MM.1S (cell line): Measurements from ENCODE around the gene GFOD2.

Experiments used
- EZH2phosphoT487 ChIP-seq: fragments of 300-600 bp; sonication (generic); IDR thresholded peaks from 2 replicates; pipeline ENCODE4 v1.6.1; 2018; ENCODE audit warnings: antibody characterized with exemption, low read length
- TF ChIP-seq, protein P1 (sequence below): fragments of 300-600 bp; sonication (generic); IDR thresholded peaks from 2 replicates; pipeline ENCODE4 v1.5.1; 2016; ENCODE audit warnings: antibody characterized with exemption, low read length, mixed read lengths

GRCh38 chr16:67669499-67670101 is 49.5 kb downstream of the GFOD2 start:
- TF ChIP-seq, protein P1, sequence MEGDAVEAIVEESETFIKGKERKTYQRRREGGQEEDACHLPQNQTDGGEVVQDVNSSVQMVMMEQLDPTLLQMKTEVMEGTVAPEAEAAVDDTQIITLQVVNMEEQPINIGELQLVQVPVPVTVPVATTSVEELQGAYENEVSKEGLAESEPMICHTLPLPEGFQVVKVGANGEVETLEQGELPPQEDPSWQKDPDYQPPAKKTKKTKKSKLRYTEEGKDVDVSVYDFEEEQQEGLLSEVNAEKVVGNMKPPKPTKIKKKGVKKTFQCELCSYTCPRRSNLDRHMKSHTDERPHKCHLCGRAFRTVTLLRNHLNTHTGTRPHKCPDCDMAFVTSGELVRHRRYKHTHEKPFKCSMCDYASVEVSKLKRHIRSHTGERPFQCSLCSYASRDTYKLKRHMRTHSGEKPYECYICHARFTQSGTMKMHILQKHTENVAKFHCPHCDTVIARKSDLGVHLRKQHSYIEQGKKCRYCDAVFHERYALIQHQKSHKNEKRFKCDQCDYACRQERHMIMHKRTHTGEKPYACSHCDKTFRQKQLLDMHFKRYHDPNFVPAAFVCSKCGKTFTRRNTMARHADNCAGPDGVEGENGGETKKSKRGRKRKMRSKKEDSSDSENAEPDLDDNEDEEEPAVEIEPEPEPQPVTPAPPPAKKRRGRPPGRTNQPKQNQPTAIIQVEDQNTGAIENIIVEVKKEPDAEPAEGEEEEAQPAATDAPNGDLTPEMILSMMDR: no peak
- no peak for TF ChIP-seq EZH2phosphoT487
